ENCODE data around the gene RNF182. TPM values are rescaled to one million over a fixed set of nuclear protein-coding genes. Genes with fewer than 3 reads are reported as not detected.
"Not testable (repeated sequence)": the region's sequence is repeated elsewhere in the genome, so short reads cannot be mapped to it uniquely, and the experiment has no call there.

Gene RNF182
- total RNA-seq, 5 donors from 2014 or later (not counting 1 experiment from before 2014, with no cell fraction given): 0.16 to 0.49 (median 0.18) TPM; not detected in 2

GRCh38 chr6:14018559-14018958 lies 93.8 kb downstream of the RNF182 start:
- H3K27ac ChIP-seq (ENCODE audit: low read length); ATAC-seq (replicated peaks in 1 of 4); H3K4me3 Mint-ChIP-seq; H3K9me3 ChIP-seq; H3K27ac Mint-ChIP-seq; CTCF ChIA-PET; H3K4me1 Mint-ChIP-seq; H3K36me3 Mint-ChIP-seq; H3K4me1 ChIP-seq (ENCODE audit: control insufficient read depth in 1 of 2, extremely low read depth in 1 of 2, insufficient read depth in 2 of 2, low read length in 2 of 2); H3K9me3 Mint-ChIP-seq; DNase-seq; H3K36me3 ChIP-seq (ENCODE audit: control insufficient read depth in 2 of 2, extremely low read depth in 1 of 2, insufficient read depth in 1 of 2, low read length in 1 of 2); H3K4me3 ChIP-seq (ENCODE audit: control insufficient read depth in 1 of 2, extremely low read depth in 1 of 2, low read length in 1 of 2): not testable (repeated sequence)
- POLR2A ChIA-PET: interaction anchor here in 1 of 2 donors (0.6 kb wide), 1 partner anchor 463 kb away, joined by 3 read pairs; no protein-coding TSS in a partner anchor
- WGBS (ENCODE audit: insufficient coverage): no CpG with 5 or more reads among the region's 6 CpGs
- H3K27me3 Mint-ChIP-seq: peaks cover 9 to 14% of the 10 kb centered on the region in 2 donors
- peaks cover 0 to 20% of the 10 kb centered on the region in 2 experiments for H3K27me3 ChIP-seq (replicated peaks in 1 of 2; ENCODE audit: control insufficient read depth in 2 of 2, extremely low read depth in 1 of 2, insufficient read depth in 2 of 2, low read length in 1 of 2)

GRCh38 chr6:14020551-14020950 lies 95.8 kb downstream of the RNF182 start:
- no peak overlapping the region for H3K27ac Mint-ChIP-seq
- H3K4me1 Mint-ChIP-seq: no peaks in the 10 kb centered on the region
- Histone ChIP-seq H3K36me3 (ENCODE audit: control insufficient read depth in 2 of 2, extremely low read depth in 1 of 2, insufficient read depth in 1 of 2, low read length in 1 of 2) (no peaks in the 10 kb centered on the region), H3K4me3 (ENCODE audit: control insufficient read depth in 1 of 2, extremely low read depth in 1 of 2, low read length in 1 of 2) (no peak overlapping the region), H3K27ac (ENCODE audit: low read length) (no peak overlapping the region), H3K27me3 (replicated peaks in 1 of 2; ENCODE audit: control insufficient read depth in 2 of 2, extremely low read depth in 1 of 2, insufficient read depth in 2 of 2, low read length in 1 of 2) (peaks cover 0 to 22% of the 10 kb centered on the region in 2 experiments), H3K9me3 (no peaks in the 10 kb centered on the region), H3K4me1 (ENCODE audit: control insufficient read depth in 1 of 2, extremely low read depth in 1 of 2, insufficient read depth in 2 of 2, low read length in 2 of 2) (no peaks in the 10 kb centered on the region)
- ATAC-seq (replicated peaks in 1 of 4) (no peak), DNase-seq (no peak)
- no peaks in the 10 kb centered on the region for H3K9me3 Mint-ChIP-seq
- H3K36me3 Mint-ChIP-seq: no peaks in the 10 kb centered on the region
- CTCF ChIA-PET: interaction anchor here in 1 of 2 donors (1.2 kb wide), 1 partner anchor 28 kb away, joined by 4 read pairs; no protein-coding TSS in a partner anchor
- POLR2A ChIA-PET: no interaction called here
- peaks cover 0 to 4% of the 10 kb centered on the region in 2 donors for H3K27me3 Mint-ChIP-seq
- WGBS (ENCODE audit: insufficient coverage): 92% methylated on average over 2 of the region's 2 CpGs
- H3K4me3 Mint-ChIP-seq: no peak overlapping the region

GRCh38 chr6:14021449-14021848 lies 96.7 kb downstream of the RNF182 start:
- Histone ChIP-seq H3K27me3 (replicated peaks in 1 of 2; ENCODE audit: control insufficient read depth in 2 of 2, extremely low read depth in 1 of 2, insufficient read depth in 2 of 2, low read length in 1 of 2) (peaks cover 0 to 15% of the 10 kb centered on the region in 2 experiments), H3K36me3 (ENCODE audit: control insufficient read depth in 2 of 2, extremely low read depth in 1 of 2, insufficient read depth in 1 of 2, low read length in 1 of 2) (no peaks in the 10 kb centered on the region), H3K27ac (ENCODE audit: low read length) (no peak overlapping the region), H3K4me1 (ENCODE audit: control insufficient read depth in 1 of 2, extremely low read depth in 1 of 2, insufficient read depth in 2 of 2, low read length in 2 of 2) (no peaks in the 10 kb centered on the region), H3K4me3 (ENCODE audit: control insufficient read depth in 1 of 2, extremely low read depth in 1 of 2, low read length in 1 of 2) (no peak overlapping the region), H3K9me3 (no peaks in the 10 kb centered on the region)
- Mint-ChIP-seq H3K27me3 (peaks cover 0 to 2% of the 10 kb centered on the region in 2 donors), H3K27ac (no peak overlapping the region), H3K36me3 (no peaks in the 10 kb centered on the region), H3K4me3 (no peak overlapping the region), H3K9me3 (no peaks in the 10 kb centered on the region), H3K4me1 (no peaks in the 10 kb centered on the region)
- WGBS (ENCODE audit: insufficient coverage): no CpG with 5 or more reads among the region's 4 CpGs
- DNase-seq (no peak), ATAC-seq (replicated peaks in 1 of 4) (no peak)
- POLR2A ChIA-PET: no interaction called here
- CTCF ChIA-PET: no interaction called here

DNA sequence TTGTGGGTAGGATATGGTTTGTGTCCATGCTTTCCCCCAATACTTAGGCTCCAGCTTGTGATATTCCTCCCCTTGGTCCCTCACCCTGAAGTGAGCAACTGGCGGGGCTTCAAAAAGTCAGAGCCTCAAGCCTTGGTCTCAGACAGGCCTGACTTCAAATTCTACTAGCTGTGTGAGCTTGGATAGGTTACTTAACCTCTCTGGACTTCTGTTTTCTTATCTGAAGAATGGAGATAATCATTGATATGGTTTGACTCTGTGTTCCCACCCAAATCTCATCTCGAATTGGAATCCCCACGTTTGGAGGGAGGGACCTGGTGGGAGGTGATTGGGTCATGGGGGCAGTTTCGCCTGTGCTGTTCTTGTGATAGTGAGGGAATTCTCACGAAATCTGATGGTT lies 97.9 kb downstream of the RNF182 start:
- H3K27ac Mint-ChIP-seq: no peak overlapping the region
- WGBS (ENCODE audit: insufficient coverage): no CpG with 5 or more reads among the region's 5 CpGs
- POLR2A ChIA-PET: interaction anchor here in 1 of 2 donors (0.7 kb wide), 1 partner anchor 270 kb away, joined by 5 read pairs; no protein-coding TSS in a partner anchor

GRCh38 chr6:14023855-14024254 lies 99.1 kb downstream of the RNF182 start:
- Mint-ChIP-seq H3K36me3 (no peaks in the 10 kb centered on the region), H3K27me3 (peaks cover 10 to 15% of the 10 kb centered on the region in 2 donors), H3K27ac (no peak overlapping the region), H3K4me3 (no peak overlapping the region), H3K4me1 (peaks cover 0 to 2% (median 0%) of the 10 kb centered on the region in 3 donors), H3K9me3 (no peaks in the 10 kb centered on the region)
- Histone ChIP-seq H3K27me3 (replicated peaks in 1 of 2; ENCODE audit: control insufficient read depth in 2 of 2, extremely low read depth in 1 of 2, insufficient read depth in 2 of 2, low read length in 1 of 2) (peaks cover 0 to 25% of the 10 kb centered on the region in 2 experiments), H3K4me1 (ENCODE audit: control insufficient read depth in 1 of 2, extremely low read depth in 1 of 2, insufficient read depth in 2 of 2, low read length in 2 of 2) (no peaks in the 10 kb centered on the region), H3K36me3 (ENCODE audit: control insufficient read depth in 2 of 2, extremely low read depth in 1 of 2, insufficient read depth in 1 of 2, low read length in 1 of 2) (no peaks in the 10 kb centered on the region), H3K9me3 (no peaks in the 10 kb centered on the region), H3K4me3 (ENCODE audit: control insufficient read depth in 1 of 2, extremely low read depth in 1 of 2, low read length in 1 of 2) (no peak overlapping the region), H3K27ac (ENCODE audit: low read length) (no peak overlapping the region)
- DNase-seq (no peak), ATAC-seq (replicated peaks in 1 of 4) (no peak)
- CTCF ChIA-PET: interaction anchor here in 1 of 2 donors (0.5 kb wide), 1 partner anchor 256 kb away, joined by 5 read pairs; no protein-coding TSS in a partner anchor
- POLR2A ChIA-PET: no interaction called here
- no CpG with 5 or more reads among the region's 3 CpGs for WGBS (ENCODE audit: insufficient coverage)

More for the DNA sequence above, 97.9 kb downstream of the RNF182 start:
- no peak overlapping the region for H3K27ac ChIP-seq (ENCODE audit: low read length)
- Mint-ChIP-seq H3K4me3 (no peak overlapping the region), H3K36me3 (no peaks in the 10 kb centered on the region), H3K27me3 (peaks cover 4 to 9% of the 10 kb centered on the region in 2 donors), H3K4me1 (peaks cover 0 to 2% (median 0%) of the 10 kb centered on the region in 3 donors), H3K9me3 (no peaks in the 10 kb centered on the region)
- H3K9me3 ChIP-seq: no peaks in the 10 kb centered on the region
- peaks cover 0 to 19% of the 10 kb centered on the region in 2 experiments for H3K27me3 ChIP-seq (replicated peaks in 1 of 2; ENCODE audit: control insufficient read depth in 2 of 2, extremely low read depth in 1 of 2, insufficient read depth in 2 of 2, low read length in 1 of 2)
- ATAC-seq (replicated peaks in 1 of 4) (no peak), DNase-seq (no peak)
- no peaks in the 10 kb centered on the region for H3K36me3 ChIP-seq (ENCODE audit: control insufficient read depth in 2 of 2, extremely low read depth in 1 of 2, insufficient read depth in 1 of 2, low read length in 1 of 2)
- CTCF ChIA-PET: no interaction called here
- no peak overlapping the region for H3K4me3 ChIP-seq (ENCODE audit: control insufficient read depth in 1 of 2, extremely low read depth in 1 of 2, low read length in 1 of 2)
- H3K4me1 ChIP-seq (ENCODE audit: control insufficient read depth in 1 of 2, extremely low read depth in 1 of 2, insufficient read depth in 2 of 2, low read length in 2 of 2): no peaks in the 10 kb centered on the region

GRCh38 chr6:14025160-14025559 lies 100.4 kb downstream of the RNF182 start:
- peaks cover 13 to 25% of the 10 kb centered on the region in 2 donors for H3K27me3 Mint-ChIP-seq
- Histone ChIP-seq H3K27me3 (replicated peaks in 1 of 2; ENCODE audit: control insufficient read depth in 2 of 2, extremely low read depth in 1 of 2, insufficient read depth in 2 of 2, low read length in 1 of 2) (peaks cover 0 to 27% of the 10 kb centered on the region in 2 experiments), H3K4me3 (ENCODE audit: control insufficient read depth in 1 of 2, extremely low read depth in 1 of 2, low read length in 1 of 2) (no peak overlapping the region), H3K9me3 (no peaks in the 10 kb centered on the region), H3K4me1 (ENCODE audit: control insufficient read depth in 1 of 2, extremely low read depth in 1 of 2, insufficient read depth in 2 of 2, low read length in 2 of 2) (no peaks in the 10 kb centered on the region), H3K36me3 (ENCODE audit: control insufficient read depth in 2 of 2, extremely low read depth in 1 of 2, insufficient read depth in 1 of 2, low read length in 1 of 2) (no peaks in the 10 kb centered on the region), H3K27ac (ENCODE audit: low read length) (no peak overlapping the region)
- H3K9me3 Mint-ChIP-seq: no peaks in the 10 kb centered on the region
- H3K36me3 Mint-ChIP-seq: no peaks in the 10 kb centered on the region
- ChIA-PET POLR2A (interaction anchor here in 1 of 2 donors (0.6 kb wide), 1 partner anchor 78 kb away, joined by 4 read pairs; no protein-coding TSS in a partner anchor), CTCF (no interaction called here)
- WGBS (ENCODE audit: insufficient coverage): 68% methylated on average over 4 of the region's 8 CpGs
- H3K4me3 Mint-ChIP-seq: no peak overlapping the region
- peak in 1 of 35 experiments; percentile 12 for DNase-seq
- H3K4me1 Mint-ChIP-seq: peaks cover 0 to 2% (median 0%) of the 10 kb centered on the region in 3 donors
- no peak overlapping the region for H3K27ac Mint-ChIP-seq
- ATAC-seq (replicated peaks in 1 of 4): no peak

Measured in T-cell (primary cell).